ENCODE results near the gene RNF225. TPM values are rescaled to one million over a fixed set of nuclear protein-coding genes. Genes with fewer than 3 reads are reported as not detected.

RNF225 gene
- total RNA-seq, 1 experiment from 2014 or later = 0.73 TPM

GRCh38 chr19:58408152-58409009 lies 12.9 kb downstream of the RNF225 start, which contains the start of gene ZNF584:
TSS of gene ZNF584 (plus strand) at chr19:58408649. CDS start at chr19:58409148, 499 bp downstream.
- ChIA-PET CTCF (interaction anchor here (0.6 to 1.0 kb wide), 3 partner anchors 46 to 167 kb away, joined by 4 read pairs; partner anchors contain the start of genes ZNF497 and ZSCAN22), POLR2A (interaction anchor here (0.5 to 1.0 kb wide), 11 partner anchors 10 to 135 kb away, joined by 3 to 14 read pairs (median 3); partner anchors contain the start of genes RNF225, TRIM28, ZBTB45 and ZNF324B)
- H3K36me3 Mint-ChIP-seq (ENCODE audit: insufficient read depth, unreplicated experiment) = peaks cover 17% of the 10 kb centered on the region
- no peaks in the 10 kb centered on the region; the same call in 1 of the 2 replicates for H3K36me3 ChIP-seq (ENCODE audit: control insufficient read depth, insufficient read depth, low read length)
- peak within 1 kb of the TSS; percentile 73 for H3K4me3 ChIP-seq (ENCODE audit: low read depth, low read length)
- H3K4me3 Mint-ChIP-seq (ENCODE audit: unreplicated experiment) = peak within 1 kb of the TSS; percentile 95
- H3K9me3 ChIP-seq = no peaks in the 10 kb centered on the region
- intact Hi-C loops (cut with micrococcal nuclease; ENCODE audit: unreplicated experiment) = loop anchor here (1.0 kb wide), 2 partner anchors 43 to 58 kb away; partner anchors contain the start of gene ZNF324B
- TF ChIP-seq CTCF (IDR thresholded peaks at IDR 0.05; ENCODE audit: insufficient read depth in 1 of 2, low read depth in 1 of 2, low read length in 1 of 2, severe bottlenecking in 1 of 2, unreplicated experiment in 1 of 2) = no peak
- H3K27me3 ChIP-seq (replicated peaks; ENCODE audit: control insufficient read depth, insufficient read depth, low read length) = no peaks in the 10 kb centered on the region
- peak within 1 kb of the TSS; percentile 87 for H3K27ac Mint-ChIP-seq (ENCODE audit: unreplicated experiment)
- no TSS peak for BruUV-seq (replicated peaks)
- peak; percentile 94 to 97 for DNase-seq
- H3K27me3 Mint-ChIP-seq (ENCODE audit: insufficient read depth, unreplicated experiment) = no peaks in the 10 kb centered on the region
- no peaks in the 10 kb centered on the region for H3K9me3 Mint-ChIP-seq (ENCODE audit: unreplicated experiment)
- H3K4me1 Mint-ChIP-seq (ENCODE audit: low read depth, unreplicated experiment) = peaks cover 22% of the 10 kb centered on the region
- H3K4me1 ChIP-seq = peaks cover 16% of the 10 kb centered on the region

GRCh38 chr19:58409010-58409790 lies 13.7 kb downstream of the RNF225 start:
- H3K27ac Mint-ChIP-seq (ENCODE audit: unreplicated experiment) = peak overlapping the region; percentile 87

More at GRCh38 chr19:58409010-58409790, 13.7 kb downstream of the RNF225 start:
- H3K4me3 ChIP-seq (ENCODE audit: low read depth, low read length) = peak overlapping the region; percentile 73
- H3K36me3 ChIP-seq (ENCODE audit: control insufficient read depth, insufficient read depth, low read length) = no peaks in the 10 kb centered on the region; the same call in 1 of the 2 replicates
- Mint-ChIP-seq H3K4me3 (ENCODE audit: unreplicated experiment) (peak overlapping the region; percentile 95), H3K4me1 (ENCODE audit: low read depth, unreplicated experiment) (peaks cover 22% of the 10 kb centered on the region), H3K27me3 (ENCODE audit: insufficient read depth, unreplicated experiment) (no peaks in the 10 kb centered on the region), H3K36me3 (ENCODE audit: insufficient read depth, unreplicated experiment) (peaks cover 17% of the 10 kb centered on the region), H3K9me3 (ENCODE audit: unreplicated experiment) (no peaks in the 10 kb centered on the region)
- CTCF ChIA-PET = interaction anchor here (0.6 to 1.0 kb wide), 4 partner anchors 47 to 166 kb away, joined by 4 read pairs; partner anchors contain the start of genes ZBTB45, ZNF497 and ZSCAN22
- no TSS peak for BruUV-seq (replicated peaks)
- DNase-seq = peak in 1 of 2 experiments; percentile 37
- intact Hi-C loops (cut with micrococcal nuclease; ENCODE audit: unreplicated experiment) = no loop called here
- no peaks in the 10 kb centered on the region for H3K9me3 ChIP-seq
- peaks cover 16% of the 10 kb centered on the region for H3K4me1 ChIP-seq
- POLR2A ChIA-PET = interaction anchor here (0.5 to 1.0 kb wide), 11 partner anchors 9 to 135 kb away, joined by 3 to 14 read pairs (median 3); partner anchors contain the start of genes RNF225, TRIM28, ZBTB45 and ZNF324B
- TF ChIP-seq CTCF (IDR thresholded peaks at IDR 0.05; ENCODE audit: insufficient read depth in 1 of 2, low read depth in 1 of 2, low read length in 1 of 2, severe bottlenecking in 1 of 2, unreplicated experiment in 1 of 2) = no peak
- H3K27me3 ChIP-seq (replicated peaks; ENCODE audit: control insufficient read depth, insufficient read depth, low read length) = no peaks in the 10 kb centered on the region

All from Caco-2 (cell line).